Measurements from ENCODE around the gene TMEM205.
"Not testable (repeated sequence)": the region's sequence is repeated elsewhere in the genome, so short reads cannot be mapped to it uniquely, and the experiment has no call there.

- not testable (repeated sequence) for TF ChIP-seq CTCF, POLR2A (IDR thresholded peaks at IDR 0.05)
Observed at GRCh38 chr19:11333838-11334237, 12.2 kb downstream of the TMEM205 start.
